HG03575 (cell line): Measurements from ENCODE around the gene RAB31.

Experiments used
- ATAC-seq: cut with Tn5 transposase; IDR thresholded peaks from one replicate; pipeline ENCODE4 v1.9.1; 2021; ENCODE audit not compliant: unreplicated experiment, insufficient number of reproducible peaks, low FRiP score; ENCODE audit errors: extremely low read depth

The RAB31 gene

GRCh38 chr18:9726936-9727335 is 18.8 kb downstream of the RAB31 start:
- ATAC-seq, result no peak

GRCh38 chr18:9730786-9731185 is 22.7 kb downstream of the RAB31 start:
- ATAC-seq, result no peak

- ATAC-seq, result no peak
These were observed 23.3 kb downstream of the RAB31 start for GRCh38 chr18:9731380-9731779.

DNA sequence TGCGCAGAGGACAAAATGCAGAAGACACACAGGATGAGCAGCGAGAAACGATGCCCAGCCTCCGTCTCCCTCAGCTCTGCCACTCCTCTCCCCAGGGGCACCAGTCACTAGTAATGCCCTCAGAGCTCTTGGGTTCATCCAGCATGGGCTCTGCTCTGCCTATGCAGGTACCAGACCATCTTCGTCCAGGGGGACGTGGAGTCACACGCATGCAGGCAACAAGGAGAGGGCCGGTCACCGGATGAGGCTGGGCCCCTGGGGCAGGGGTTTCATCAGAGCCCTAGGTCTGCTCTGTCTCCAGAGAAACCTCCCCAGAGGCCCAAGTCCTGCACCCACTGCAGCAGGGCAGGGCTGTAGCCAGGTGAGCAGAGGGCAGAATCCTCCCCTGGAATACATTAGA is 23.9 kb downstream of the RAB31 start:
- ATAC-seq, result no peak

GRCh38 chr18:9734189-9734588 is 26.1 kb downstream of the RAB31 start:
- ATAC-seq, result no peak

DNA sequence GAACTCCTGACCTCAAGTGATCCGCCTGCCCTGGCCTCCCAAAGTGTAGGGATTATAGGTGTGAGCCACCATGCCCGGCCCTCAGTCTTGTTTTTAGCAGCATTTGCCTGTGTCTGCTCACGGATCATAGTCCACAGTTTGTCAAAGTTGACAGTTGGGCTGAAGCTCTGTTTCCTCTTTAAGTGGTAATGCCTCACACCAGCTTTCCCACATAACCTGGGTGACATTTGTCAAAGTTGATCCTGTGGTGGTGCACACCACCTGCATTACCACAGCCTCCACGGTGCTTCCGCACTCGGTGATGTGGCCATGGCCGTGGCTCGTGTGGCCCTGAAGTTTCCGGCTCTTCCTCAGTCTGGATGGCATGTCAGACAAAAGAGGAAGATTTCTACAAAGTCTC is 27.1 kb downstream of the RAB31 start:
- no peak for ATAC-seq

GRCh38 chr18:9735879-9736278 is 27.8 kb downstream of the RAB31 start:
- ATAC-seq, result no peak

- ATAC-seq, result no peak
These were observed 28.3 kb downstream of the RAB31 start for GRCh38 chr18:9736286-9736835.

- ATAC-seq, result no peak
These were observed 28.9 kb downstream of the RAB31 start for GRCh38 chr18:9737006-9737405.

GRCh38 chr18:9737472-9738121 is 29.5 kb downstream of the RAB31 start:
- ATAC-seq, result no peak

DNA sequence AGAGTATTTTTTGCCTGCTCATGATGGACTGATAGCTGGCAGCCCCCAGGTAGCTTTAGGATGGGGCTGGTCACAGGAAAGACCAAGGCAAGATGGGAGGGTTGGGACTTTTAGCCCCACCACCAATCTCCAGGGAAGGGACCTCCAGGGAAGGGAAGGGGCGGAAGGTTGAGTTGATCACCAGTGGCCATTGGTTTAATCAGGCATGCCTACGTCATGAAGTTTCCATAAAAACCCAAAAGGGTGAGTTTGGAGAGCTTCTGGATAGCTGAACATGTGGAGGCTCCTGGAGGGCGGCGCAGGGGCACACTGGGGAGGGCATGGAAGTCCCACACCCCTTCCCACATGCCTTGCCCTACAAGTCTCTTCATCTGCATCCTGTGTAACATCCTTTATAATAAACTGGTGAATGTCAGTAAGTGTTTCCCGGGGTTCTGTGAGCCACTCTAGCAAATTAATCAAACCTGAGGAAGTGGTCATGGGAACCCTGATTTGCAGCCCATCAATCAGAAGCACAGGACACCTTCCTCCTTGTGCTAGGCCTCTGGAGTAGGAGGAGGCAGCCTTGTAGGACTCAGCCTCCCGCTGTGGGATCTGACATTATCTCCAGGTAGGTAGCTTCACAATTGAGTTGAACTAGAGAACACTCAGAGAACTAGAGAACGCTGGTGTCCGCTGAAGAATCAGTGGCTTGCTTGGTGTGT is 30.3 kb downstream of the RAB31 start:
- no peak for ATAC-seq

DNA sequence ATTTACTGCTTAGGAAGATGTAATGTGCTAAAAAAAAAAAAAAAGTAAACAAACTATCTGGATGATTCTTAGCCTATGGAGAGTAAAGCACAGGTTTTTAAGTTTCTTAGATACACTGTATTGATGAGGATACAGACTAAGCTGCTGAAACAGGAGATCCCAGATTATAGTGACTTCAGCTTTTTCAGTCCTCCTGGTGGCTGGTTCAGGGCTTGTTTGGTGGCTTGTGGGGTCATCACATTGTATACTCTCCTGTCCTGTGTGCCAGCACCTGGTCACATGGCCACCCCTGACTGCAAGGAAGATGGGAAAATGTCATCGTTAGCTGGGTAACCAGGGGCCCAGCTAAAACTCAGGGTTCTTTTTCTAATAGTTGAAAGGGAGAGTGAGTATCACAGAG is 31.4 kb downstream of the RAB31 start:
- no peak for ATAC-seq

DNA sequence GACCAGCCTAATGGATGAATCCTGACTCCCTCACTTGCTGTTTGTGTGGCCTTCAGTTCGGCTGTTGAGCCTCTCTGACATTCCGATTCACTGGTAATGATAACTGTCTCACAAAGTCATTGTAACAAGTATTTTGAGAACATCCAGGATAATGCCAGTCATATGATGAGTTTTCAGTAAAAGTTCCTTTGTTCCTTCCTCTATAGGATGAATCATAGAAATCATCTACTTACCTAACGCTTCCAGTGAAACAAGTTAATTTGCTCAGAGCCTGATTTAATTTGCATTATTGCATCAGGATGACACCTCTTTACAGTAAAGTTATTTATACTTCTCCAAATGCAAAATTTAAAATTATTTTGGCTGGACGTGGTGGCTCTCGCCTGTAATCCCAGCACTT is 32.0 kb downstream of the RAB31 start:
- no peak for ATAC-seq

DNA sequence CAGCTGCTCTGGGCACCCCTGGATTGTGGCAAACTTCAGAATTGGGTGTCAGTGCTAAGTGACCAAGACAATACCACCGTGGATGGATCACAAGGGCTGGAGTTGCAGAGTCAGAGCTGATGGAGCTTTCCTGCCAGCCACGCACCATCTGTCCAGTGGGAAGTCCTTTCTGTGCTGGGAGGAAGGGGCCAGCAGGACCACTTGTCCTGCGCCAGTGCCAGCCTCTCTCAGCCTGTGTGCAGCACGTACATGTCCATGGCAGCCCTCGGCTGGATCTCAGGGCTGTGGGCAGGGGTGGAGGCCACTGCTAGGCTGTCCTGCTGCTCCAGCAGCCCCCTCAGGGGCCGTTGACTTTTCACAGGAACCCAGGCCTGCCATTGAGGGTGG is 33.3 kb downstream of the RAB31 start:
- no peak for ATAC-seq

GRCh38 chr18:9741793-9742523 is 33.9 kb downstream of the RAB31 start:
- no peak for ATAC-seq

GRCh38 chr18:9742524-9743131 is 34.5 kb downstream of the RAB31 start:
- no peak for ATAC-seq

DNA sequence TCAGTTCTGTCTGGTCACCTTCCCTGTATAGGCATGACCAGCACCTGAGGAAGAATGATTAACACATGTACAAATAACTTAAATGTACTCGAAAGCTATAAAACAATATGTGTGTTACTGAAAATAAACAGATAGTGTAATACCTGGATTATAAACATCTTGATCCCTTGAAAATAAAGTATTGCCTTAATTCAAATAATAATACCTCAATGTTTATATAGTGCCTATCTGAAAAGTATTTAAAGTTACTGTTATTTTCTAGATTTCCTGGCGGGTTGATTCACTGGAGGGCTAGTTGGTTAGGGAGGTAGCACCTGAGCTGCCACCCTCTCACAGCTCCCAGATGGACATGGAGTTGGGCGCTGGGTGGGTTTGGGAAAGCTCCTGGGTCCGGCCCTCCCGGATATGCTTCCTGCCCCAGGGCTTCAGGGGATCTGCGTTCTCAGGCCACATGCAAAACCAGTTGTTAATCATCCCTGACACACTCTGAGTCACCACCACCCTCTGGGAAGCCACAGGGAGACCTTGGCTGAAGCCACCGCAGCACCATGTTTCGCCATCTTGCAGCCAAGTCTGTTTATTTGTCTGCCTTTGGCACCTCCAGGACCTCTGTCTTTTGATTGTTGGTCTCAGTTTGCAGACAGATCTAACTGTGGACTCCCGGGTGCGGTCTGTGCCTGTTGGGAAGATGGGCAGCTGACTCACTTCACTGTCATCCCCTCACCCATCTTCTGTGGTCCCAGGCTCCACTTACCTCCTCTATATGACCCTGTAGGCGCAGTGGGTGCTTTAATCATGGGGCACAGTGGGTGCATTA is 35.3 kb downstream of the RAB31 start:
- ATAC-seq, result no peak

GRCh38 chr18:9746958-9747357 is 38.9 kb downstream of the RAB31 start:
- ATAC-seq, result no peak

GRCh38 chr18:9749611-9750010 is 41.5 kb downstream of the RAB31 start:
- ATAC-seq, result no peak
